ENCODE results near the gene ITGAL.

DNA sequence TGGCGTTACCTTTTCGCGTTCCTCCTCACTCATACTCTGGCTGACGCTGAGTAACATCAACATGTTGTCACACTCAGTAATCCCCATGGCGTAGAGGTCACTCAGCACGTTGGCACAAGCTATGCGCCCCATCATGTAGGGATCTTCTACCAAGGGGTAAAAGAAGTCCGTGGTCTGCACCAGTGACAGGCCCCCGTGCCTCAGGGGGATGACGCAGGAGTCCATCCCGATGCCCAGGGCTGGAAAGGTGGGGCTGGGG is 27.5 kb upstream of the ITGAL start:
- TF ChIP-seq POLR2A (IDR thresholded peaks at IDR 0.05) = no peak
- TF ChIP-seq, protein P1, sequence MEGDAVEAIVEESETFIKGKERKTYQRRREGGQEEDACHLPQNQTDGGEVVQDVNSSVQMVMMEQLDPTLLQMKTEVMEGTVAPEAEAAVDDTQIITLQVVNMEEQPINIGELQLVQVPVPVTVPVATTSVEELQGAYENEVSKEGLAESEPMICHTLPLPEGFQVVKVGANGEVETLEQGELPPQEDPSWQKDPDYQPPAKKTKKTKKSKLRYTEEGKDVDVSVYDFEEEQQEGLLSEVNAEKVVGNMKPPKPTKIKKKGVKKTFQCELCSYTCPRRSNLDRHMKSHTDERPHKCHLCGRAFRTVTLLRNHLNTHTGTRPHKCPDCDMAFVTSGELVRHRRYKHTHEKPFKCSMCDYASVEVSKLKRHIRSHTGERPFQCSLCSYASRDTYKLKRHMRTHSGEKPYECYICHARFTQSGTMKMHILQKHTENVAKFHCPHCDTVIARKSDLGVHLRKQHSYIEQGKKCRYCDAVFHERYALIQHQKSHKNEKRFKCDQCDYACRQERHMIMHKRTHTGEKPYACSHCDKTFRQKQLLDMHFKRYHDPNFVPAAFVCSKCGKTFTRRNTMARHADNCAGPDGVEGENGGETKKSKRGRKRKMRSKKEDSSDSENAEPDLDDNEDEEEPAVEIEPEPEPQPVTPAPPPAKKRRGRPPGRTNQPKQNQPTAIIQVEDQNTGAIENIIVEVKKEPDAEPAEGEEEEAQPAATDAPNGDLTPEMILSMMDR (IDR thresholded peaks at IDR 0.05) = no peak
